ENCODE measurements around the gene UNC13D.

GRCh38 chr17:75785016-75785890 is 59.0 kb downstream of the UNC13D start:
- TF ChIP-seq EP300 (IDR thresholded peaks at IDR 0.05): peak; percentile 98 to 100
- TF ChIP-seq CTCF (IDR thresholded peaks at IDR 0.05): peak in 1 of 5 experiments; percentile 21
- TF ChIP-seq POLR2A (IDR thresholded peaks at IDR 0.05): peak; percentile 89 to 97
